Heart right ventricle (tissue), 16 donors: ENCODE results near the gene ATF4. TPM values are rescaled to one million over a fixed set of nuclear protein-coding genes. Genes with fewer than 3 reads are reported as not detected.

Experiments
- ATAC-seq, 8 donors: fragments of 200-7000 bp; cut with Tn5 transposase; one replicate each; pipeline ENCODE4 v1.9.1; 2020; ENCODE audit warnings: mild to moderate bottlenecking in 8 of 8, moderate library complexity in 8 of 8, moderate number of reproducible peaks in 1 of 8
- DNase-seq, 2 donors: peaks; one replicate each; pipeline ENCODE4 v3.0.0-alpha.2; 2020
- H3K27ac ChIP-seq, 10 donors: fragments of 200-600 bp; sonication (generic) in 2 of 10; one replicate each; pipeline versions ENCODE4 v1.5.0 to v1.8.0; 2020 to 2022; ENCODE audit warnings: mild to moderate bottlenecking in 3 of 10
- H3K27me3 ChIP-seq, 7 donors: fragments of 200-600 bp; one replicate each; pipeline ENCODE4 v1.8.0; 2021 to 2022; ENCODE audit warnings: mild to moderate bottlenecking in 2 of 7
- H3K36me3 ChIP-seq, 9 donors: fragments of 200-600 bp; sonication (generic) in 1 of 9; one replicate each; pipeline versions ENCODE4 v1.5.0 to v1.8.0; 2020 to 2022; ENCODE audit warnings: mild to moderate bottlenecking in 2 of 9
- H3K4me1 ChIP-seq, 9 donors: fragments of 200-600 bp; sonication (generic) in 1 of 9; one replicate each; pipeline versions ENCODE4 v1.5.0 to v1.8.0; 2020 to 2022; ENCODE audit warnings: mild to moderate bottlenecking in 4 of 9
- H3K4me3 ChIP-seq, 10 donors: fragments of 200-600 bp; sonication (generic) in 2 of 10; one replicate each; pipeline versions ENCODE4 v1.5.0 to v1.8.0; 2020 to 2022; ENCODE audit warnings: mild to moderate bottlenecking in 7 of 10, moderate library complexity in 2 of 10
- H3K9me3 ChIP-seq, 11 donors: fragments of 200-600 bp in 10 of 11; sonication (generic) in 2 of 11; one replicate each; pipeline versions ENCODE4 v1.5.0 to v1.8.0; 2013 to 2022; ENCODE audit warnings: mild to moderate bottlenecking in 2 of 11, control low read depth in 1 of 11, moderate library complexity in 1 of 11
- CTCF ChIP-seq, 9 donors: fragments of 200-600 bp; sonication (generic) in 2 of 9; IDR thresholded peaks; one replicate each; pipeline versions ENCODE4 v1.5.0 to v1.8.0; 2021 to 2022; ENCODE audit warnings: antibody characterized with exemption in 9 of 9, mild to moderate bottlenecking in 5 of 9, moderate library complexity in 1 of 9
- WGBS, 2 donors: extraction: QIAGEN DNeasy Blood & Tissue Kit; methylation state at CpG; one replicate each; pipeline ENCODE4 v1.1.7; 2013; ENCODE audit warnings: inconsistent platforms in 1 of 2; 5-methylcytosine and 5-hydroxymethylcytosine counted together
- intact Hi-C, 10 donors: fragments of 100-400 bp; cut with DNase I; formaldehyde crosslinking; loops; one replicate each; pipeline versions ENCODE4 v1.11.1 to v1.14.2; 2022
- polyA plus RNA-seq, 2 donors: library from polyadenylated mRNA; stranded (reverse); fragments of 200-250 nt; gene quantifications; one replicate each; pipeline ENCODE4 v1.2.3, GENCODE V29; 2013
- total RNA-seq, 10 donors: library from RNA; stranded (reverse); fragmentation: NEBNext Ultra II Directional in 3 of 10; extraction: Animal tissue kit (Norgen Biotek cat#: 25700) in 3 of 10; gene quantifications; one replicate each; pipeline versions ENCODE4 v1.2.1 to v1.2.4, GENCODE V29; 2021 to 2023
- donor health status: Arrhythmogenic right ventricular cardiomyopathy.
- donor health status: ischemic (EF 13 %, LVEDD 7.1; RV severe dilation, severe dysfunction).
- donor health status: healthy with polysubstance abuse.
- donor health status: DM: no; HTN: yes; CAD: no.
- donor health status: DM: no; HTN: no; CAD: no.
- donor health status: ischemic (EF 25% LVEDD 6.9; RV normal size, moderate dysfunction).
- donor health status: ischemic (EF 25% LVEDD 5.7; RV mildly dilated, moderate dysfunction).
- donor health status: healthy.
- donor health status: DM: yes; HTN: yes; CAD: no.
- donor health status: Ischemic cardiomyopathy.
- donor health status: ischemic (EF 35%, LVEDD 5.7; RV mildly dilated, moderate dysfunction).
- donor health status: nonischemic (EF 11% LVEDD 7.7; RV severe dilation, severe dysfunction).
- donor health status: DM: yes; HTN: yes; CAD: no.
- donor health status: PGD.
- donor health status: ischemic (EF 29% LVEDD 5.4; RV normal size, mild dysfunction).
- donor health status: nonischemic (EF 23%, LVEDD 6.1; RV moderate dilation, normal function).

ATF4 gene
- total and polyA plus RNA-seq, 12 donors: 95.2 to 637 (median 161) TPM

- H3K27me3 ChIP-seq: peaks cover 0 to 44% (median 31%) of the 10 kb centered on the region in 7 donors
- no peak for ATAC-seq
- TF ChIP-seq CTCF (IDR thresholded peaks at IDR 0.05): no peak
- no peaks in the 10 kb centered on the region for H3K36me3 ChIP-seq
- H3K4me1 ChIP-seq: no peaks in the 10 kb centered on the region
- intact Hi-C loops: loop anchor here in 1 of 10 donors (5.0 to 10.0 kb wide), 2 partner anchors 61 to 444 kb away; no protein-coding TSS in a partner anchor
- no peak overlapping the region for H3K27ac ChIP-seq
- 81 to 88% methylated on average over 7 of the region's 7 CpGs for WGBS, 2 donors
- DNase-seq: no peak
- no peaks in the 10 kb centered on the region for H3K9me3 ChIP-seq
- no peak overlapping the region for H3K4me3 ChIP-seq
Measured at GRCh38 chr22:39563571-39564428, 43.4 kb downstream of the ATF4 start.

DNA sequence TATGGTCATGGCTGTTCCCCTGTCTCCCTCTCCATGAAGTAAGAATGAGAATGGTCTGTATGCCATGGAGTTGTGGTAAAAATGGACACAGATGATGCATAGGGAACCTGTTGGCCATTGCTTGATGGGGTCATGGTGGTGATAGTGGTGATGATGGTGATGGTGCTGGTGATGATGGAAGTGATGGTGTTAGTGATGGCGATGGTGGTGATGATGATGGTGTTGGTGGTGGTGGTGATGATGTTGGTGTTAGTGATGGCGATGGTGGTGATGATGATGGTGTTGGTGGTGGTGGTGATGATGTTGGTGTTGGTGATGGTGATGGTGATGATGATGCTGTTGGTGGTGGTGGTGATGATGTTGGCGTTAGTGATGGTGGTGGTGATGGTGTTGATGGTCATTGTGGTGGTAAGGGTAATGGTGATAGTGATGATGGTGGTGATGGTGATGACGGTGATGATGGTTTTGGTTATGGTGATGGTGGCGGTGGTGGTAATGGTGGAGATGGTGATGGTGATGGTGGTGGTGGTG, 45.1 kb downstream of the ATF4 start:
- no peaks in the 10 kb centered on the region for H3K4me1 ChIP-seq
- H3K9me3 ChIP-seq: no peaks in the 10 kb centered on the region
- no peak for TF ChIP-seq CTCF (IDR thresholded peaks at IDR 0.05)
- H3K36me3 ChIP-seq: no peaks in the 10 kb centered on the region
- 97 to 98% methylated on average over 5 of the region's 5 CpGs for WGBS, 2 donors
- intact Hi-C loops: loop anchor here in 1 of 10 donors (10.0 kb wide), 1 partner anchor 59 kb away; no protein-coding TSS in a partner anchor
- ATAC-seq: no peak
- no peak for DNase-seq
- no peak overlapping the region for H3K4me3 ChIP-seq
- peaks cover 0 to 31% (median 18%) of the 10 kb centered on the region in 7 donors for H3K27me3 ChIP-seq
- no peak overlapping the region for H3K27ac ChIP-seq

- Histone ChIP-seq H3K9me3 (no peaks in the 10 kb centered on the region), H3K4me3 (no peak overlapping the region), H3K27me3 (peaks cover 0 to 33% (median 22%) of the 10 kb centered on the region in 7 donors), H3K4me1 (no peaks in the 10 kb centered on the region), H3K36me3 (no peaks in the 10 kb centered on the region), H3K27ac (no peak overlapping the region)
- DNase-seq (no peak), ATAC-seq (no peak)
- TF ChIP-seq CTCF (IDR thresholded peaks at IDR 0.05): no peak
- 50 to 54% methylated on average over 14 of the region's 14 CpGs for WGBS, 2 donors
- intact Hi-C loops: loop anchor here in 1 of 10 donors (10.0 kb wide), 1 partner anchor 57 kb away; no protein-coding TSS in a partner anchor
Measured at GRCh38 chr22:39567135-39567946, 47.0 kb downstream of the ATF4 start.
